OCI-LY7 (cell line): Measurements from ENCODE around the gene STPG4. TPM values are rescaled to one million over a fixed set of nuclear protein-coding genes. Genes with fewer than 3 reads are reported as not detected.

Source experiments
- BruUV-seq: library from RNA; stranded (reverse); fragments of 400-500 nt; replicated peaks from 2 replicates; lab custom pipeline; 2021; lab: Mats Ljungman, UMichigan
- CTCF ChIA-PET: fragments of 300-600 bp; sonication (Branson Sonifier 250); formaldehyde crosslinking; loops from one replicate; lab custom pipeline; 2022; ENCODE audit warnings: antibody characterized with exemption; ENCODE audit not compliant: unreplicated experiment; lab: Charles Lee
- POLR2A ChIA-PET: fragments of 300-600 bp; sonication (Branson Sonifier 250); formaldehyde crosslinking; loops from one replicate; lab custom pipeline; 2022; ENCODE audit warnings: antibody characterized with exemption; lab: Charles Lee
- DNase-seq: peaks from one replicate; pipeline ENCODE4 v3.0.0-alpha.2; 2015; ENCODE audit warnings: low spot score
- H2AFZ ChIP-seq: fragments of 200-600 bp; sonication (generic), shearing (Covaris generic); 2 replicates; pipeline ENCODE4 v1.6.1; 2014; ENCODE audit warnings: mild to moderate bottlenecking, antibody characterized with exemption, low read length, moderate library complexity
- H3K27ac ChIP-seq: fragments of 200-600 bp; sonication (generic); 2 replicates; pipeline ENCODE4 v1.5.1; 2014; ENCODE audit warnings: mixed run types, low read depth, mild to moderate bottlenecking, moderate library complexity, low read length, inconsistent platforms; ENCODE audit not compliant: poor library complexity, severe bottlenecking
- H3K36me3 ChIP-seq: fragments of 200-600 bp; sonication (generic); 2 replicates; pipeline ENCODE4 v1.6.1; 2014; ENCODE audit warnings: mild to moderate bottlenecking, antibody characterized with exemption, low read length, moderate library complexity, mixed read lengths; ENCODE audit not compliant: insufficient read depth
- H3K4me1 ChIP-seq: fragments of 200-600 bp; sonication (generic); 2 replicates; pipeline ENCODE4 v1.5.1; 2014; ENCODE audit warnings: mild to moderate bottlenecking, low read length; ENCODE audit not compliant: insufficient read depth, poor library complexity, severe bottlenecking
- H3K4me2 ChIP-seq: fragments of 200-600 bp; sonication (generic); 2 replicates; pipeline ENCODE4 v1.6.1; 2014; ENCODE audit warnings: mild to moderate bottlenecking, low read length
- H3K4me3 ChIP-seq: fragments of 200-600 bp; sonication (generic); 2 replicates; pipeline ENCODE4 v1.5.1; 2014; ENCODE audit warnings: mild to moderate bottlenecking, low read depth, low read length; ENCODE audit not compliant: poor library complexity, severe bottlenecking
- H3K79me2 ChIP-seq: fragments of 200-600 bp; sonication (generic); 2 replicates; pipeline ENCODE4 v1.6.1; 2016; ENCODE audit warnings: low read depth, mild to moderate bottlenecking, low read length, moderate library complexity, mixed read lengths; ENCODE audit not compliant: insufficient read depth
- H3K9me2 ChIP-seq: fragments of 200-600 bp; sonication (generic); 2 replicates; pipeline ENCODE4 v1.6.1; 2016; ENCODE audit warnings: mild to moderate bottlenecking, low read length, mixed read lengths; ENCODE audit not compliant: insufficient read depth
- H3K9me3 ChIP-seq: fragments of 200-600 bp; sonication (generic); 2 replicates; pipeline ENCODE4 v1.6.1; 2014; ENCODE audit warnings: mild to moderate bottlenecking, mixed run types, low read length, mixed read lengths
- H4K20me1 ChIP-seq: fragments of 200-600 bp; sonication (generic); 2 replicates; pipeline ENCODE4 v1.6.1; 2014; ENCODE audit warnings: mild to moderate bottlenecking, antibody characterized with exemption, low read length, moderate library complexity, mixed read lengths; ENCODE audit not compliant: insufficient read depth
- CTCF ChIP-seq: fragments of 200-600 bp; sonication (generic); conservative IDR thresholded peaks from 2 replicates; pipeline ENCODE4 v1.5.1; 2014; ENCODE audit warnings: mild to moderate bottlenecking, antibody characterized with exemption, low read length, moderate library complexity, mixed read lengths
- EZH2phosphoT487 ChIP-seq: fragments of 200-600 bp; sonication (generic); IDR thresholded peaks from 2 replicates; pipeline ENCODE4 v1.6.1; 2018; ENCODE audit warnings: low read depth, borderline replicate concordance, mild to moderate bottlenecking, mixed run types, antibody characterized with exemption, low read length, moderate library complexity, mixed read lengths
- intact Hi-C: fragments of 100-400 bp; cut with micrococcal nuclease; formaldehyde crosslinking; loops from one replicate; pipeline ENCODE4 v1.10.0; 2022; ENCODE audit not compliant: unreplicated experiment
- total RNA-seq, 2 experiments: library from RNA; depleted of rRNA in 1 of 2; stranded (reverse); fragments of >200 nt in 1 of 2; shearing (Covaris generic) in 1 of 2; gene quantifications; 2 replicates each; pipeline ENCODE4 v1.2.3, GENCODE V29; 2014 to 2022

STPG4 gene
- total RNA-seq, 2 experiments from 2014 or later = 0.68 TPM; not detected in 1

- intact Hi-C loops = no loop called here
- no peak for DNase-seq
- Histone ChIP-seq H3K4me1 (no peaks in the 10 kb centered on the region), H3K4me2 (no peak overlapping the region), H2AFZ (no peak overlapping the region), H3K27ac (no peak overlapping the region), H3K9me3 (no peaks in the 10 kb centered on the region), H3K4me3 (no peak overlapping the region), H3K79me2 (no peaks in the 10 kb centered on the region), H4K20me1 (no peaks in the 10 kb centered on the region; the same call in 1 of the 2 replicates), H3K9me2 (no peaks in the 10 kb centered on the region), H3K36me3 (peaks cover 69% of the 10 kb centered on the region)
- no peak for TF ChIP-seq EZH2phosphoT487
- no peak for TF ChIP-seq CTCF
- ChIA-PET POLR2A (no interaction called here), CTCF (no interaction called here)
- BruUV-seq = no TSS peak
Measured at GRCh38 chr2:47043891-47044239, 111.2 kb downstream of the STPG4 start.

- no peaks in the 10 kb centered on the region for H3K79me2 ChIP-seq
Measured at GRCh38 chr2:47043142-47043890, 111.8 kb downstream of the STPG4 start.

More at GRCh38 chr2:47043142-47043890, 111.8 kb downstream of the STPG4 start:
- H3K9me3 ChIP-seq = no peaks in the 10 kb centered on the region
- ChIA-PET POLR2A (no interaction called here), CTCF (no interaction called here)
- no peak for TF ChIP-seq EZH2phosphoT487
- TF ChIP-seq CTCF = no peak
- H3K4me2 ChIP-seq = no peak overlapping the region
- H2AFZ ChIP-seq = no peak overlapping the region
- no peaks in the 10 kb centered on the region for H4K20me1 ChIP-seq
- intact Hi-C loops = no loop called here
- H3K36me3 ChIP-seq = peaks cover 66% of the 10 kb centered on the region
- no peak overlapping the region for H3K27ac ChIP-seq
- BruUV-seq = no TSS peak
- DNase-seq = no peak
- H3K9me2 ChIP-seq = no peaks in the 10 kb centered on the region
- H3K4me3 ChIP-seq = no peak overlapping the region
- H3K4me1 ChIP-seq = no peaks in the 10 kb centered on the region
